ENCODE measurements around the gene IFIH1. TPM values are rescaled to one million over a fixed set of nuclear protein-coding genes. Genes with fewer than 3 reads are reported as not detected.

IFIH1 gene
- total RNA-seq, 4 donors from 2014 or later: 0.97 to 5.4 (median 1.7) TPM

GRCh38 chr2:162232671-162233070 is 85.8 kb downstream of the IFIH1 start:
- Histone ChIP-seq H3K4me3 (no peak overlapping the region), H3K27me3 (no peaks in the 10 kb centered on the region), H3K27ac (peak overlapping the region in 1 of 4 donors; percentile 32), H3K4me1 (no peaks in the 10 kb centered on the region), H3K9me3 (no peaks in the 10 kb centered on the region), H3K36me3 (no peaks in the 10 kb centered on the region)
- in situ Hi-C loops (cut with MboI; ENCODE audit: low sequenced_read_pairs in 4 of 4): no loop called here
- TF ChIP-seq CTCF (IDR thresholded peaks at IDR 0.05 in 4 of 5, conservative IDR thresholded peaks at IDR 0.05 in 1 of 5) (no peak), POLR2A (IDR thresholded peaks at IDR 0.05) (no peak)
- intact Hi-C loops (cut with DNase I; ENCODE audit: low total_unique reads): no loop called here
- no peak for DNase-seq
- no peak for ATAC-seq

- Histone ChIP-seq H3K27ac (no peak overlapping the region), H3K4me3 (no peak overlapping the region), H3K27me3 (no peaks in the 10 kb centered on the region), H3K36me3 (no peaks in the 10 kb centered on the region), H3K4me1 (no peaks in the 10 kb centered on the region), H3K9me3 (no peaks in the 10 kb centered on the region)
- no peak for TF ChIP-seq POLR2A (IDR thresholded peaks at IDR 0.05)
- TF ChIP-seq CTCF (IDR thresholded peaks at IDR 0.05 in 4 of 5, conservative IDR thresholded peaks at IDR 0.05 in 1 of 5): no peak
- ATAC-seq: no peak
- in situ Hi-C loops (cut with MboI; ENCODE audit: low sequenced_read_pairs in 4 of 4) (no loop called here), intact Hi-C loops (cut with DNase I; ENCODE audit: low total_unique reads) (no loop called here)
- no peak for DNase-seq
Measured at GRCh38 chr2:162232027-162232426, 86.5 kb downstream of the IFIH1 start.

- intact Hi-C loops (cut with DNase I; ENCODE audit: low total_unique reads) (no loop called here), in situ Hi-C loops (cut with MboI; ENCODE audit: low sequenced_read_pairs in 4 of 4) (no loop called here)
- DNase-seq: no peak
- Histone ChIP-seq H3K36me3 (no peaks in the 10 kb centered on the region), H3K27me3 (no peaks in the 10 kb centered on the region), H3K4me1 (no peaks in the 10 kb centered on the region), H3K4me3 (no peak overlapping the region), H3K27ac (no peak overlapping the region), H3K9me3 (no peaks in the 10 kb centered on the region)
- TF ChIP-seq POLR2A (IDR thresholded peaks at IDR 0.05): no peak
- no peak for TF ChIP-seq CTCF (IDR thresholded peaks at IDR 0.05 in 4 of 5, conservative IDR thresholded peaks at IDR 0.05 in 1 of 5)
- no peak for ATAC-seq
Measured at GRCh38 chr2:162230761-162231160, 87.7 kb downstream of the IFIH1 start.

GRCh38 chr2:162226836-162227235 is 91.6 kb downstream of the IFIH1 start:
- H3K36me3 ChIP-seq: no peaks in the 10 kb centered on the region
- no peaks in the 10 kb centered on the region for H3K9me3 ChIP-seq
- no peaks in the 10 kb centered on the region for H3K27me3 ChIP-seq
- intact Hi-C loops (cut with DNase I; ENCODE audit: low total_unique reads): no loop called here
- no peak overlapping the region for H3K27ac ChIP-seq
- in situ Hi-C loops (cut with MboI; ENCODE audit: low sequenced_read_pairs in 4 of 4): loop anchor here in 2 of 4 donors (5.0 to 10.0 kb wide), 2 partner anchors 68 to 70 kb away; no protein-coding TSS in a partner anchor
- ATAC-seq: no peak
- no peaks in the 10 kb centered on the region for H3K4me1 ChIP-seq
- DNase-seq: no peak
- H3K4me3 ChIP-seq: no peak overlapping the region
- no peak for TF ChIP-seq CTCF (IDR thresholded peaks at IDR 0.05 in 4 of 5, conservative IDR thresholded peaks at IDR 0.05 in 1 of 5)
- TF ChIP-seq POLR2A (IDR thresholded peaks at IDR 0.05): no peak

- Histone ChIP-seq H3K27me3 (no peaks in the 10 kb centered on the region), H3K27ac (no peak overlapping the region), H3K36me3 (no peaks in the 10 kb centered on the region), H3K9me3 (no peaks in the 10 kb centered on the region), H3K4me3 (no peak overlapping the region), H3K4me1 (no peaks in the 10 kb centered on the region)
- ATAC-seq (peak in 1 of 2 donors; percentile 68), DNase-seq (peak; percentile 19 to 47)
- in situ Hi-C loops (cut with MboI; ENCODE audit: low sequenced_read_pairs in 4 of 4): loop anchor here in 2 of 4 donors (5.0 to 10.0 kb wide), 2 partner anchors 74 to 76 kb away; no protein-coding TSS in a partner anchor
- intact Hi-C loops (cut with DNase I; ENCODE audit: low total_unique reads): loop anchor here (1.0 kb wide), 1 partner anchor 77 kb away; no protein-coding TSS in a partner anchor
- TF ChIP-seq CTCF (IDR thresholded peaks at IDR 0.05 in 4 of 5, conservative IDR thresholded peaks at IDR 0.05 in 1 of 5) (peak; percentile 39 to 73 (median 70)), POLR2A (IDR thresholded peaks at IDR 0.05) (no peak)
Measured at GRCh38 chr2:162221064-162221463, 97.4 kb downstream of the IFIH1 start.

All from gastrocnemius medialis (tissue), 4 donors.